GM12891 (cell line): ENCODE measurements around the gene ZFP28.

ENCODE experiments used
- PAX5 ChIP-seq: IDR thresholded peaks from 2 replicates; pipeline ENCODE4 v1.6.1; 2011; ENCODE audit warnings: low read length, moderate library complexity, mild to moderate bottlenecking; ENCODE audit not compliant: insufficient read depth, severe bottlenecking
- POLR2A ChIP-seq: IDR thresholded peaks from 2 replicates; pipeline ENCODE4 v1.6.1; 2011; ENCODE audit warnings: low read depth, low read length, control low read depth
- POLR2AphosphoS5 ChIP-seq: IDR thresholded peaks from 2 replicates; pipeline ENCODE4 v1.6.1; 2011; ENCODE audit warnings: low read depth, low read length, control low read depth
- SPI1 ChIP-seq: IDR thresholded peaks from 2 replicates; pipeline ENCODE4 v1.6.1; 2011; ENCODE audit warnings: low read depth, low read length, control low read depth
- TAF1 ChIP-seq: IDR thresholded peaks from 2 replicates; pipeline ENCODE4 v1.6.1; 2011; ENCODE audit warnings: low read depth, low read length, control low read depth

- TF ChIP-seq PAX5 (no peak), POLR2AphosphoS5 (no peak), POLR2A (no peak), SPI1 (no peak), TAF1 (no peak)
Measured at GRCh38 chr19:56543776-56544175, 5.0 kb downstream of the ZFP28 start.
